GM15510 (cell line): Measurements from ENCODE around the gene GNAI1.

ENCODE experiments used
- POLR2A ChIP-seq: IDR thresholded peaks from 3 replicates; pipeline ENCODE4 v1.6.1; 2011; ENCODE audit warnings: borderline replicate concordance; ENCODE audit not compliant: insufficient read length; ENCODE audit errors: extremely low read depth

GNAI1 gene

DNA sequence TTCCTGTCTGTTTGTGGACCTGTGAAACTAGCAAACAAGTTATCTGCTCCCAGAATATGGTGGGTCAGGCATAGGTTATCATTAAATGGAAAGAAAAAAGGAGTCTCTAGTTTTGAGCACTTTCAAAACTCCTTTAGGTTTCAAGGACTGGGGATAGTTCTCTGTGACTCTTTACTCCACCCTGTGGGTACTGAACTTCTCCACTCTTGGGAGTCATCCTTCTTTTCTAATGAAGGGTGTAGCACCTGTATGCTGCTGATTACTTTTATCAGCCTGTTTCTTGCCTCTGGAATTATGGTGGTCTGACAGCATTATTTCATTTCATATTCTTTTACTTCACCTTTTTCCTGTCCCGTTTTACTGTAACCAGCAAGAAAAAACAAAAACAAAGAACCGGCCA lies 6.7 kb downstream of the GNAI1 start:
- no peak for TF ChIP-seq POLR2A

DNA sequence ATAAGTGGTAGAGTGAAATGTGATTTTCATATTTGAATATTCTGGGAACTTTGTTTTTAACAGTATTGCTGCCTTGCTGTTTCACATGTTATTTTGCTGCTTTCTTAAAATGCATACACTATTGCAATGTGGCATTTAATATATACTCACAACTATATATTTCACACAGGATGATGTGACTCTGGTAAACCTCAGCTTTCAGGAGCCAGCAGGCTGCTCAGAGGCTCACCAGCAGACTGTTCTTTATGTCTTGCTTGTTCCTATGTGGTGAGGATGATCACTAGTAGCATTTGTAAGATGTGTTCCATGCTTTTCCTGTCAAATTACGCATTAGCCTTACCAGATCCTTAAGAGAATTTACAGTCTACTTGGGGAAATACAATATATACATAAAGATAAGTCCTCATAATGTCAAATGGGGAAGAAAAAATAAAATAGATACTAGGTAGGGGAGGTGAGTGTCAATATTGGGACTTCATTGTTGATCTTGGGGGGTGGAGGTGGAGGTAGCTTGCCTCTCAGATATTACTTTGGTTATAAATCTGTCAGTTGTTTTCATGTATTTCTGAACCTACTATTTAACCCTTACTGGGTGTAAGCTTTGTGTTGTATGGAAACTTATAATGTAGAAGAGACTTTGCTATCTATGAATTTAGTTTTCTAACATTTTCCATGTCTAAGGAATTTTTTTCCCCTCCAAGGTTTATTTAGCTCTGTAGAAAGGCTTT lies 8.4 kb downstream of the GNAI1 start:
- TF ChIP-seq POLR2A = no peak

DNA sequence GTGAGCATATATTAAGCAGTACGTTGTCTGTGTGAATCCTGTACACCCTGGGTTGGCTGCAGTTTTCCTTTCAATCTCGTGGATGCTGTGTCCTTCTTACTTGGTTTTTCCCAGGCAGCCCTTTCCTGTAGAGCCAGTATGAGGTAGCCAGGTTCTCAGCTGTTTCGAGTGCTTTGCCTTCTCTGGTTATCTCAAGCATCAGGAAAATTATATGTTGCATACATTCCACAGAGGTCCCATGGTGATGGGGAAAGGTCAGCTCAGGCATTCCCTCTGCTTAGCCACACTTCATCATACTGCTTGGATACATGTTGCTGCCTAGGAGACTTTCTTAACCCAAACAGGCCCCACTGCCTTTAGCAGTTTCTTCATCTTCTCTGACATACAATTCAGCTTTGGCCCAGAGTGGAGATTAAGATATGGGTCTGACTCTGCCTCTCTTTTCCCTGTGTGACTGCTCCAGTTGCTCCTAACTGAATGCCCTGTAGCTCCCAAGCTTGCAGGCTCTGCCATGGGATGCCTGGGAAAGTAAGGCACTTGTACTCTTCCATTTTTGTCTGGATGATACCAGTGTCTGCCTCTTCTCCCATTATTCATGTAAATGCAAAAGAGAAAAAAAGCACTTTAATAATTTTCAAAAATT lies 11.3 kb downstream of the GNAI1 start:
- TF ChIP-seq POLR2A = no peak

DNA sequence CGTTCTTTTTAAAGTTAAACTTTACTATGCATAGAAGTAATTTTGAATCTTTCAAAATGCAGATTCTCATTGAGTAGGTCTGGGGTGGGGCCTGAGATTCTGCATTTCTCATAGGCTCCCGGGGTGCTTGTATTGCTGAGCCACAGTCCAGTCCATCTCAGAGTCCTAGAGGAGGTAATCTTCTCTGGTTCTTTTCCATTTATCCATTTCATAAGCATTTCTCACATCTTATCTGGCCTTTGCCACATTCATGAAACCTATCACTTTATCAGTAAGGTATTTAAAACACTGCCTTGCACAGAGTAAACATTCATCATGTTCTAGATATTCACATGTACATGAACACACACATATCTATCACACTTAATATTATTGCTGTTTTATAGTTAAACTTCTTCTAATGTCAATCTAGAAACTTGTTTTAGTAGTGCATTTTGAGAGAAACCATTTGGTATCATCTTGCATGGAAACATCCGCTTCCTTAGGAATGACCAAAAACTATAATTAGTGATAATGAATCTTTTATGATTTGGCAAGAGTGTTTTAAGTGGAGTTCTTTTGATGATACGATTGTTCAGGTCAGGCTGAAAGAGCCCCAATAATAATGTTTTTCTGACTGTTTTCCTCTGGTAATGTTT lies 12.0 kb downstream of the GNAI1 start:
- no peak for TF ChIP-seq POLR2A

DNA sequence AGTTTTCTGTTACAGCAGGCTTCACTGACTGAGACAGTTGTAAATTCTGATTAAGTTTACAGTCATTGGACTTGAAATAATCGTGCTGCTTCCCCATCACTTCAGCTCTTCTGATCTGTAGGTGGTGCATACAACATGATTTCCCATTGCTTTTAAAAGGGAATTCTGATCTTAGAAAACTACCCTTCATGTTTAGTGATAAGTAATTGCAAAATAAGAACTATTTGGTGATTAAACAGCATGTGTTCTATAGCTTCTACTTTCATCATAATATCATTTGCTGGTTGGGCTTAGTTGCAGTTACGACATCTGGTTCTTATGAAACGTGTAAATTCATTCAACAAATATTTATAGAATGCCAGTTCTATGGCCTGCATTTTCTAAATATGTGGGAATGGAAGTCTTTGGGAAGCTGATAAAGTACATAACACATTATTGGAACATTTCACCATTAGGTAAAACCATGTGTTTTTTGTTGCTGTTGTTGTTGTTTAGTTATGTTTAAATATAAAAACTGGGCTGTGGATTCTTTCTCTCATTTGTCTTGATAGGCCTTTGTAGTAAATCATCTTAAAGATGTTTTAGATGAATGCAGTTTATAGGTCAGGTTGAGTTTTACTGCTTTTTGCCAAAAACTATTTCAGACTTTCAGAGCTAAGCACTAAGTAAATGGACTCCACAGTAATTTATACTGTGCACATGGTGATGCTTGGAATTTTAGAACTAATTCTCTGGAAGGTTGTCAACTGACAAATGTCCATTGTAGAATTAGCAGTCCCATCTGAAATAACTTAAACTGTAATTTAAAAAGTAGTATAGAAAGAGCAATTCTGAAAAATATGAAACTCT lies 13.1 kb downstream of the GNAI1 start:
- no peak for TF ChIP-seq POLR2A

DNA sequence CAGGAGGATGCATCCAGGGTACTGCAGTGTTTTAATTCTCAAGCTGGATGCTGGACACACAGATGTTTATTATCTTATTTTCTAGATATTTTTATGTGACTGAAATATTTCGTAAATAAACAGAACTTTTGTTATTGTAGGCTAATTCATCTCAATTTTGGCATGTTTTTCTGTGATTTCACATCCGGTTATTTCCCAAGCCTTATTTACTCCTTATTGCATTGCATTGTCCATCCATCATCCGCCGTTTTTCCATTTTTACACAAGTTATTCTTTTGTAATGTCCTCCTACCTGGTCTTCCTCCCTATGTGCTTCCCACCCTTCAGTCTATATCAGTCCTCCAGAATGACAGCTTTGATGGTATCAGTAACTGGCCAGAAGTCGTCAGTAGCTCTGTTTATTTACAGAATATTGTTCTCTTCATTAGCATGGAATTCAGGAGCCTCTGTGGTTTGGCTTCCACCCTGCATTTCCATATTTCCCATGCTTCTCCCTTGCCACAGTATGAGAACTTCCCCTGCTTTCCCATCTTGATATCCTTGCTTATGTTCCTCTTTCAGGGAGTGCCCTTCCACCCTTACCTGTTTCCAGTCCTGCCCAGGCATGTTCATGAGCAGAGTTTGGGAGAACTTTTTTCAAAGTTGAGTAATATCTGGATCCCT lies 16.1 kb downstream of the GNAI1 start:
- no peak for TF ChIP-seq POLR2A

DNA sequence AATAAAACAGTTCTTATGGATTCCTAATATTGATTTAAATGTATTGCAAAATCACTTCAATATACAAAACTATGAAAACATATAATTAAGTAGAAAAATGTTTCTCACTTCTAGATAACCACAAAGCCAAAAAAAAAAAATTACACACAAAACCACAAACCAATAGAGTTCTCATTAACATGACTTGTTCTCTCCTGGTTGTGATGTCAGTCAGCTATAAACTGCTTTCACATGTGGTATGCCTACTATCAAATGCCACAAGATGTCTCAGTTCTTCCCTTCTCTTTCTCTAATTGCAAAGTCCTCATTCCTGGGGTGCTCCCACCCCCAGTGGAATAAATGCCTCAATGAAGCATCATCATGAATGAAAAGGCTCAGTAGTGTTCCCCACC lies 16.6 kb downstream of the GNAI1 start:
- no peak for TF ChIP-seq POLR2A

DNA sequence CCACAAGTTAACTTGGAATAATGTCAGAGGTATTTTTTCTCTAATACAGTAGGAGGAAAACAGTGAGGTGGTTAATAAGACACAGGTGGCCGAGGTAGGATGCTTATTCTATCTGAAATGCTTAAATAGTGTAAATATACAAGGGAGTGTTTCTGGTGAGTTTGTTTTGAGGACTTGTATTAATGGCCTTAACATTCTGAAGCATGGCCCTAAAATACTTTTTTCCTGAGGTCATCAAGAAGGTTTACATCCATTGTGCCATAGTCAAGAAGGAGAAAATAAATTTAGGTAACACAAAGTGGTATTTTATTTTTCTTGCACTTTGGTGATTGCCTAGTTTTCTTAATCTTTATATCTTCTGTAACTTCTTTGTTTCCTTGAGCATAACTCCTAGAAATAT lies 18.8 kb downstream of the GNAI1 start:
- no peak for TF ChIP-seq POLR2A

DNA sequence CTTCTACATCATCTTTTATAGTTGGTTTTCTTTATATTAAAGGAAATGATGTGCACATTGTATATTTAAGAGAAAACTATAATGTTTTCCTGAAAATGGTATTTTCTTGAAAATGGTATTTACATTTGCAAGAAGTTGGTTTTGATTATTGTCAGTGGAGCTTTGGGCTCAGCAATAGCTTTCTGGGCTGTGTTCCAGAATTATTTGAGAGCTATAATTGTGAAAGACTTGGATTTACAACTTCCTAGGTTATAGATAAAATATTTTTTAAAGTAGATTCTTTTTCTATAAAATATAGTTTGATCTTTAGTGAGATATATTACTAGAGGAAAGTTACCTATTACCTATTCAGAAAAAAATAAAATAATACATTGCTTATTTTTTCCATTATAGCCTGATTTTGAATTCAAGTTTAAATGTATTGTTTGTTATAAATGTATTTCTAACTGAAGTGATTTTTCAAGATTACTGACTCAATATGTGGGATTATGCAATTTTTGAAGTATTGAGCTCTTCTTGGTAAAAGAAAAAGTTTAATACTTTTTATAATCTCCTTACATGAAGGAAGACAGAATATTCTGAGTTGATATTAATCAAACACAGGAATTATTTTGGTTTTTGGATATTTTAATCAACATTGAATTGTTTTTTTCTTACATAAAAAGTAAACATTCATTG lies 20.2 kb downstream of the GNAI1 start:
- no peak for TF ChIP-seq POLR2A

DNA sequence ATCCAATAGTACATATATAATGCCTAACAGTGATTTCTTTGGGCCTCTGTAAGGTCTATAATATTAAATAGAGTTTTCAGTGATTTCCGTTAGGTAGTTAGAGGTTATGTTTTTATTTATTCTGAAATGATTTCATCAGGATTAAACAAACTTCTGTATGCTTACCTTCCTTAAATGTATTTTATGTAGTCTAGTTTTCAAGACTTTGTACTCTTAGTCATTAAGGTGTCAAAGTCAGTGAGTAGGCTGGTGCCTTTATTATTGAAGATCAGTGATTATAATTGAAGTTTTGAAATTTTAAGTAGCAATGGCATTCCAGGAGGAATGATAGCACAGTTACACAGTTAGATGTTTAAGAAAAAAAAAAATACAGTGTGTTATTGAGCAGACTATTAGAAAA lies 20.7 kb downstream of the GNAI1 start:
- TF ChIP-seq POLR2A = no peak

DNA sequence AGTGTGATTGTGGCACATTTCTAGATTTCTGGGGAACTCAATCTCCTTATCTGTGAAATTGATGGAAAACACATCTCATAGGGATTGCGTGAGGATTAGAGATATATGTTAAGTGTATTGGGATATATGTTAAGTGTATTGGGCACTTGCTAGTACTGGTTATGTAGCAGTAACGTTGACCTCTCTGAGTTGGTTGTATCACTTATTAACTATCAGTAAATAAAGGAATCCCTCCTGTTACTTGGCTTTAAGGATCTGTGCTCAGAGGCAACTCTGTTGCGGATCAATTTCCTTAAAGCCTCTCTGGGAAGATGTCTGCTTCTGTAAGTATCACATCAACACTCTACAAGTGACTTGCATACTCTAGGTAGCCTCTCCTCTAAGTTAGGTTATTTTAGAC lies 25.2 kb downstream of the GNAI1 start:
- no peak for TF ChIP-seq POLR2A

DNA sequence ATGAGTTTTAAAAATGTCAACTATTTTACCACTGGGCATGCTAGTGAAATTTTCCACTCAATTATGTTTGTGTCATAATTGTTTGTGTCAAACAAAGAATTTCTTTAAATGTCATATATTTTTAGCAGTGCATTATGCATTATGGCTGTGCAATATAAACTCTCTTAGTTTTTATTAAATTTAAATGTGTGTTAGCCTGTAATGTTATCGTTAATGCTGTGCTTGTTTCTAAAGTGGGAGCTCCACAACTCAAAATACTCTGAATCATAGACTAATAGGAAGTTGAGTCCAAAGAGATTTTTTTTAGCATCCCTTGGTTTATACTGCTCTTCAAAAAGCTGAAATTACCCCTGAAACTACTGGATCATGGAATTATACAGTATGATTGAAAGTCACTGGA lies 26.8 kb downstream of the GNAI1 start:
- TF ChIP-seq POLR2A = no peak

DNA sequence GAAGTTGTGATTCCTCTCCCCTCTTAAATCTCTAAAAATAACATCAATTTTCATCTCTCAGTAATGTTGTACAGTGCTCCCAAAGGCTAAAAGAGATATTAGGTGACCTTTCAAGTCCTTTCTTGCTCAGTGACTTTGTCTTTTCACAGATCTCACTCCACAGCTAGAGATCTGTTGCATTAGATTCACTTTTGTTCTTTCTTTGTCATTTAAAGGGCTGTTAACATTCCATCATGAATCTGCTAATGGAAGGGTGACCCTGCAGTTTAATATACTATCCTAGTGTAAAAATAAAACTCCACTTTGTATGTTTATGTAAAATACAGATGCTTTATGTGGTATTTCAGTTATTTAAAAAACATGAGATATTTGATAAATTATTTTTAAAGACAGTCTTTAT lies 30.5 kb downstream of the GNAI1 start:
- TF ChIP-seq POLR2A = no peak

DNA sequence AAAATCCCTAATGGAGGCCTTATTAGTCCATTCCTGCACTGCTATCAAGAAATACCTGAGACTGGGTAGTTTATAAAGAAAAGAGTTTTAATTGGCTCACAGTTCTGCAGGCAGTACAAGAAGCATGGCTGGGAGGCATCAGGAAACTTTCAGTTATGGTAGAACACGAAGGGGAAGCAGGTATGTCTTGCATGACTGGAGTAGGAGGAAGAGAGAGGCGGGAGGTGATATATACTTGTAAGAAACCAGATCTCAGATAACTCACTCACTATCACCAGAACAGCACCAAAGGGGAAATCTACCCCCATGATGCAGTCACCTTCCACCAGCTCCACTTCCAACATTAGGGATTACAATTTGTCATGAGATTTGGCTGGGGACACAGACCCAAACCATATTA lies 35.8 kb downstream of the GNAI1 start:
- TF ChIP-seq POLR2A = no peak
